A549 (cell line): ENCODE measurements around the gene ZFP62.

Experiments
- PHF8 ChIP-seq: fragments of 200-600 bp; sonication (generic); IDR thresholded peaks from 2 replicates; pipeline ENCODE4 v1.6.1; 2016; ENCODE audit warnings: low read depth, mild to moderate bottlenecking, antibody characterized with exemption, moderate library complexity, borderline replicate concordance
- POLR2A ChIP-seq: IDR thresholded peaks from 2 replicates; pipeline ENCODE4 v1.6.1; 2012; ENCODE audit warnings: mild to moderate bottlenecking, low read length
- RCOR1 ChIP-seq: fragments of 150-350 bp; IDR thresholded peaks from 2 replicates; pipeline ENCODE4 v1.6.1; 2014; ENCODE audit warnings: antibody characterized with exemption, low read length, low read depth
- RFX5 ChIP-seq: fragments of 450-650 bp; IDR thresholded peaks from 2 replicates; pipeline ENCODE4 v1.7.1; 2014; ENCODE audit warnings: antibody characterized with exemption, mild to moderate bottlenecking, moderate library complexity
- ZNF302 ChIP-seq: fragments of 250-450 bp; sonication (Bioruptor Pico); IDR thresholded peaks from 2 replicates; pipeline ENCODE4 v1.9.0; 2021; ENCODE audit warnings: inconsistent platforms, mild to moderate bottlenecking, moderate library complexity
- TF ChIP-seq, protein P1 (sequence below): fragments of >200 bp; sonication (Bioruptor Twin); formaldehyde crosslinking; IDR thresholded peaks from 3 replicates; pipeline ENCODE4 v1.5.1; 2016
- TF ChIP-seq, protein P2 (sequence below): fragments of >200 bp; sonication (Bioruptor Twin); formaldehyde crosslinking; IDR thresholded peaks from 3 replicates; pipeline ENCODE4 v1.6.1; 2016
- TF ChIP-seq, protein P3 (sequence below): fragments of 200-600 bp; sonication (generic); IDR thresholded peaks from 2 replicates; pipeline ENCODE4 v1.6.1; 2016; ENCODE audit warnings: antibody characterized with exemption, mild to moderate bottlenecking, moderate library complexity
- TF ChIP-seq, protein P4 (sequence below): IDR thresholded peaks from 2 replicates; pipeline ENCODE4 v1.6.1; 2012
- TF ChIP-seq, protein P5 (sequence below): fragments of 150-350 bp; IDR thresholded peaks from 2 replicates; pipeline ENCODE4 v1.6.1; 2014; ENCODE audit warnings: low read depth, mild to moderate bottlenecking, low read length

DNA sequence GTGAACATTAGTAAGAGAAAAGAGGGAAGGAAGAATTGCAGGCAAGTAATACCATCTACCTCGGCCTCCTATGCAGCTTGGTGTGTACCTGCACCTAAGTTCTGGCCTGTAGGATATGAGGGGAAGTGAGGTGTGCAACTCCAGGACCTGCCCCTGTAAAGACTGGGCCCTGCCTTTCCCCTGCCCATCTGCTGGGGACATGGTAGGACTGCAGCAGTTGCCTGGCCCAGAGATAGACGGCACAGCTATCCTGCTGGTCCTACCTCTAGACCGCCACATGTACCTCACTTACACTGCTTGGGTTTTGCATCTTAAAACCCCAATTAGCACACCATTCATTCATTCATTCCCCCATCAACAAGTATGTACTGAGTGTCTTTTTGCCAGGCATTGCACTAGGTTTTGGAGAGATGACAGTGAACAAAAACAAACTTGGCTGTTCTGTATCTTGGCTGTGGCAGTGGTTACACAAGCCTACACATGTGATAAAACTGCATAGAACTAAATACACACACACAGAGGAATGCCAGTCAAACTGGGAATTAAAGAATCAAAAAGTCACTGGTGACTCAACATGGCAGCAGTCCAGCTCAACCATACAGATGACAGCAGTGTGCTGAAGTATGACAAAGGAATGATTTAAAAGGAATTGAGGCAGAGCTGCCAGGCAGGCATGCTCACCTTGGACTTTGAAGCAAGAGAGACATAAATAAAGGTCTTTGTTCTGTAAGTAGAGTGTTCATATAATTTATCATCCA is 35.1 kb downstream of the ZFP62 start:
- TF ChIP-seq, protein P1, sequence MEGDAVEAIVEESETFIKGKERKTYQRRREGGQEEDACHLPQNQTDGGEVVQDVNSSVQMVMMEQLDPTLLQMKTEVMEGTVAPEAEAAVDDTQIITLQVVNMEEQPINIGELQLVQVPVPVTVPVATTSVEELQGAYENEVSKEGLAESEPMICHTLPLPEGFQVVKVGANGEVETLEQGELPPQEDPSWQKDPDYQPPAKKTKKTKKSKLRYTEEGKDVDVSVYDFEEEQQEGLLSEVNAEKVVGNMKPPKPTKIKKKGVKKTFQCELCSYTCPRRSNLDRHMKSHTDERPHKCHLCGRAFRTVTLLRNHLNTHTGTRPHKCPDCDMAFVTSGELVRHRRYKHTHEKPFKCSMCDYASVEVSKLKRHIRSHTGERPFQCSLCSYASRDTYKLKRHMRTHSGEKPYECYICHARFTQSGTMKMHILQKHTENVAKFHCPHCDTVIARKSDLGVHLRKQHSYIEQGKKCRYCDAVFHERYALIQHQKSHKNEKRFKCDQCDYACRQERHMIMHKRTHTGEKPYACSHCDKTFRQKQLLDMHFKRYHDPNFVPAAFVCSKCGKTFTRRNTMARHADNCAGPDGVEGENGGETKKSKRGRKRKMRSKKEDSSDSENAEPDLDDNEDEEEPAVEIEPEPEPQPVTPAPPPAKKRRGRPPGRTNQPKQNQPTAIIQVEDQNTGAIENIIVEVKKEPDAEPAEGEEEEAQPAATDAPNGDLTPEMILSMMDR: no peak
- TF ChIP-seq, protein P2, sequence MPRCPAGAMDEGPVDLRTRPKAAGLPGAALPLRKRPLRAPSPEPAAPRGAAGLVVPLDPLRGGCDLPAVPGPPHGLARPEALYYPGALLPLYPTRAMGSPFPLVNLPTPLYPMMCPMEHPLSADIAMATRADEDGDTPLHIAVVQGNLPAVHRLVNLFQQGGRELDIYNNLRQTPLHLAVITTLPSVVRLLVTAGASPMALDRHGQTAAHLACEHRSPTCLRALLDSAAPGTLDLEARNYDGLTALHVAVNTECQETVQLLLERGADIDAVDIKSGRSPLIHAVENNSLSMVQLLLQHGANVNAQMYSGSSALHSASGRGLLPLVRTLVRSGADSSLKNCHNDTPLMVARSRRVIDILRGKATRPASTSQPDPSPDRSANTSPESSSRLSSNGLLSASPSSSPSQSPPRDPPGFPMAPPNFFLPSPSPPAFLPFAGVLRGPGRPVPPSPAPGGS: no peak
- TF ChIP-seq, protein P3, sequence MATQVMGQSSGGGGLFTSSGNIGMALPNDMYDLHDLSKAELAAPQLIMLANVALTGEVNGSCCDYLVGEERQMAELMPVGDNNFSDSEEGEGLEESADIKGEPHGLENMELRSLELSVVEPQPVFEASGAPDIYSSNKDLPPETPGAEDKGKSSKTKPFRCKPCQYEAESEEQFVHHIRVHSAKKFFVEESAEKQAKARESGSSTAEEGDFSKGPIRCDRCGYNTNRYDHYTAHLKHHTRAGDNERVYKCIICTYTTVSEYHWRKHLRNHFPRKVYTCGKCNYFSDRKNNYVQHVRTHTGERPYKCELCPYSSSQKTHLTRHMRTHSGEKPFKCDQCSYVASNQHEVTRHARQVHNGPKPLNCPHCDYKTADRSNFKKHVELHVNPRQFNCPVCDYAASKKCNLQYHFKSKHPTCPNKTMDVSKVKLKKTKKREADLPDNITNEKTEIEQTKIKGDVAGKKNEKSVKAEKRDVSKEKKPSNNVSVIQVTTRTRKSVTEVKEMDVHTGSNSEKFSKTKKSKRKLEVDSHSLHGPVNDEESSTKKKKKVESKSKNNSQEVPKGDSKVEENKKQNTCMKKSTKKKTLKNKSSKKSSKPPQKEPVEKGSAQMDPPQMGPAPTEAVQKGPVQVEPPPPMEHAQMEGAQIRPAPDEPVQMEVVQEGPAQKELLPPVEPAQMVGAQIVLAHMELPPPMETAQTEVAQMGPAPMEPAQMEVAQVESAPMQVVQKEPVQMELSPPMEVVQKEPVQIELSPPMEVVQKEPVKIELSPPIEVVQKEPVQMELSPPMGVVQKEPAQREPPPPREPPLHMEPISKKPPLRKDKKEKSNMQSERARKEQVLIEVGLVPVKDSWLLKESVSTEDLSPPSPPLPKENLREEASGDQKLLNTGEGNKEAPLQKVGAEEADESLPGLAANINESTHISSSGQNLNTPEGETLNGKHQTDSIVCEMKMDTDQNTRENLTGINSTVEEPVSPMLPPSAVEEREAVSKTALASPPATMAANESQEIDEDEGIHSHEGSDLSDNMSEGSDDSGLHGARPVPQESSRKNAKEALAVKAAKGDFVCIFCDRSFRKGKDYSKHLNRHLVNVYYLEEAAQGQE: no peak
- TF ChIP-seq, protein P4, sequence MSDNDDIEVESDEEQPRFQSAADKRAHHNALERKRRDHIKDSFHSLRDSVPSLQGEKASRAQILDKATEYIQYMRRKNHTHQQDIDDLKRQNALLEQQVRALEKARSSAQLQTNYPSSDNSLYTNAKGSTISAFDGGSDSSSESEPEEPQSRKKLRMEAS: no peak
- TF ChIP-seq RFX5 (no peak), PHF8 (no peak), POLR2A (no peak), RCOR1 (no peak), ZNF302 (CRISPR knock-in tag) (no peak)
- TF ChIP-seq, protein P5, sequence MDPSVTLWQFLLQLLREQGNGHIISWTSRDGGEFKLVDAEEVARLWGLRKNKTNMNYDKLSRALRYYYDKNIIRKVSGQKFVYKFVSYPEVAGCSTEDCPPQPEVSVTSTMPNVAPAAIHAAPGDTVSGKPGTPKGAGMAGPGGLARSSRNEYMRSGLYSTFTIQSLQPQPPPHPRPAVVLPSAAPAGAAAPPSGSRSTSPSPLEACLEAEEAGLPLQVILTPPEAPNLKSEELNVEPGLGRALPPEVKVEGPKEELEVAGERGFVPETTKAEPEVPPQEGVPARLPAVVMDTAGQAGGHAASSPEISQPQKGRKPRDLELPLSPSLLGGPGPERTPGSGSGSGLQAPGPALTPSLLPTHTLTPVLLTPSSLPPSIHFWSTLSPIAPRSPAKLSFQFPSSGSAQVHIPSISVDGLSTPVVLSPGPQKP: no peak
